WERI-Rb-1 (cell line): Measurements from ENCODE around the gene IL36B.

Experiments used
- DNase-seq: peaks from one replicate; pipeline ENCODE4 v3.0.0-alpha.2; 2020
- H3K27ac ChIP-seq: fragments of 250-450 bp; sonication (Bioruptor Pico); 2 replicates; pipeline ENCODE4 v1.5.1; 2020; ENCODE audit warnings: mild to moderate bottlenecking, moderate library complexity
- H3K27me3 ChIP-seq: fragments of 250-450 bp; sonication (Bioruptor Pico); 2 replicates; pipeline ENCODE4 v1.5.1; 2021; ENCODE audit warnings: mild to moderate bottlenecking, low read depth, moderate library complexity; ENCODE audit not compliant: insufficient read depth, severe bottlenecking
- H3K36me3 ChIP-seq: fragments of 250-450 bp; sonication (Bioruptor Pico); 2 replicates; pipeline ENCODE4 v1.5.1; 2020; ENCODE audit warnings: mild to moderate bottlenecking, moderate library complexity
- H3K4me3 ChIP-seq: 2 replicates; pipeline ENCODE4 v1.5.1; 2011; ENCODE audit warnings: low read depth, mild to moderate bottlenecking, control low read depth, low read length
- H3K9me3 ChIP-seq: fragments of 250-450 bp; sonication (Bioruptor Pico); 2 replicates; pipeline ENCODE4 v1.5.1; 2021; ENCODE audit warnings: mild to moderate bottlenecking, moderate library complexity; ENCODE audit not compliant: severe bottlenecking
- TF ChIP-seq, protein P1 (sequence below): IDR thresholded peaks from 2 replicates; pipeline ENCODE4 v1.5.1; 2011; ENCODE audit warnings: low read depth, mild to moderate bottlenecking, control low read depth, inconsistent platforms, low read length

Gene IL36B

DNA sequence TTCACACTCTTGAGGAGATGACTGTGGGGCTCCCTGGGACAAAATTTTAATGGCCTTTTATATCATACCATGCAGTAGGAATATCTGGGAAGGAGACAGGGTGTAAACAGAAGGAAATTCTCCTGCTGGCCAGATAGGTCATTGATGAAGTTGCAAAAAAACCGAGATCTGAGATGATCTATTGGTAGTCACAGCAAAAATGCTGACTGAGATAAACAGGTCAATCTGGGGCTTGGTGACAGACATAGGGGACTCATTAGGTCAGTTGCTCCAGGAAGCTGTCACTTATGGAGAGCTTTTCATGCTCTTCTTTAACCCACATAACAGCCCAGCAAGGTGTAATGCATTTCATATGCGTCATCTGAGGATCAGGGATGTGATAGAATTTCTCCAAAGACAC, 50.0 kb downstream of the IL36B start:
- Histone ChIP-seq H3K4me3 (no peak overlapping the region), H3K36me3 (no peaks in the 10 kb centered on the region), H3K9me3 (peaks cover 6% of the 10 kb centered on the region), H3K27me3 (no peaks in the 10 kb centered on the region), H3K27ac (no peak overlapping the region)
- DNase-seq = no peak
- TF ChIP-seq, protein P1, sequence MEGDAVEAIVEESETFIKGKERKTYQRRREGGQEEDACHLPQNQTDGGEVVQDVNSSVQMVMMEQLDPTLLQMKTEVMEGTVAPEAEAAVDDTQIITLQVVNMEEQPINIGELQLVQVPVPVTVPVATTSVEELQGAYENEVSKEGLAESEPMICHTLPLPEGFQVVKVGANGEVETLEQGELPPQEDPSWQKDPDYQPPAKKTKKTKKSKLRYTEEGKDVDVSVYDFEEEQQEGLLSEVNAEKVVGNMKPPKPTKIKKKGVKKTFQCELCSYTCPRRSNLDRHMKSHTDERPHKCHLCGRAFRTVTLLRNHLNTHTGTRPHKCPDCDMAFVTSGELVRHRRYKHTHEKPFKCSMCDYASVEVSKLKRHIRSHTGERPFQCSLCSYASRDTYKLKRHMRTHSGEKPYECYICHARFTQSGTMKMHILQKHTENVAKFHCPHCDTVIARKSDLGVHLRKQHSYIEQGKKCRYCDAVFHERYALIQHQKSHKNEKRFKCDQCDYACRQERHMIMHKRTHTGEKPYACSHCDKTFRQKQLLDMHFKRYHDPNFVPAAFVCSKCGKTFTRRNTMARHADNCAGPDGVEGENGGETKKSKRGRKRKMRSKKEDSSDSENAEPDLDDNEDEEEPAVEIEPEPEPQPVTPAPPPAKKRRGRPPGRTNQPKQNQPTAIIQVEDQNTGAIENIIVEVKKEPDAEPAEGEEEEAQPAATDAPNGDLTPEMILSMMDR = no peak

DNA sequence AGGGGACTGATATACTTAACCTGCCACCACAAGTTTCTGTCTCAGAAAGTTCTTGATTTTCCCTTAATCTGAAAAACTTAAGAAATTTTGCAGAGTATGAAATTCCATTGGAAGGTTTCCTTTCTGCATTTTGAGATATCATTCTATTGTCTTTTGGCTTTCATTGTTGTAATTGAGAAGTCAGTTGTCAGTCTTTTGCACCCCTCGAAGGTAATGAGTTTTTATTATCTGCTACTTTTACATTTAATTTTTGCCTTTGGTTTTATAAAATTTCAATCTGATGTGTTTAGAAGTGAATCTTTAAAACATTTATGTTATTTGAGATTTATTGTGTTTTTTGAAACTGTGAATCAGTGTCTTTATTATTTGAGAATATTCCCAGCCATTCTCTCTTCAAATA, 52.2 kb downstream of the IL36B start:
- TF ChIP-seq, protein P1 = no peak
- Histone ChIP-seq H3K4me3 (no peak overlapping the region), H3K9me3 (peaks cover 6% of the 10 kb centered on the region), H3K27ac (no peak overlapping the region), H3K27me3 (no peaks in the 10 kb centered on the region), H3K36me3 (no peaks in the 10 kb centered on the region)
- no peak for DNase-seq

DNA sequence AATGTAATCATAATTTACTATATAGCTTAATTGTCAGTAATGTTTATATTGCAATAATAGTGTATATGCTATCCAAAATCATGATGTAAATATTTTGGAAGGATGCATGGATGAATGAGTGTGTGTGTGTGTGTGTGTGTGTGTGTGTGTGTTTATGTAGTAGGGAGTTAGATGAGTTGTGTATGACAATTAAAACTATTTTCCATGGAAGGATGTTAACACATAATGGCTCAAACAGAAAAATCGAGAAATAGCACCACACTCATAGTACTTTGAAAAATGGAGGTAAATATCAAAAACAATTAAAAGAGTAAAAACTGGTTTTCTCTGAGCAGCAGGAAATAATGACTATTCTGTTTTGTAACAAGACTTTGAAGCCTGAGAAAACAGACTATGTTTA, 55.5 kb downstream of the IL36B start:
- TF ChIP-seq, protein P1 = no peak
- no peaks in the 10 kb centered on the region for H3K36me3 ChIP-seq
- H3K4me3 ChIP-seq = no peak overlapping the region
- no peaks in the 10 kb centered on the region for H3K27me3 ChIP-seq
- no peak for DNase-seq
- peaks cover 6% of the 10 kb centered on the region for H3K9me3 ChIP-seq
- H3K27ac ChIP-seq = no peak overlapping the region

DNA sequence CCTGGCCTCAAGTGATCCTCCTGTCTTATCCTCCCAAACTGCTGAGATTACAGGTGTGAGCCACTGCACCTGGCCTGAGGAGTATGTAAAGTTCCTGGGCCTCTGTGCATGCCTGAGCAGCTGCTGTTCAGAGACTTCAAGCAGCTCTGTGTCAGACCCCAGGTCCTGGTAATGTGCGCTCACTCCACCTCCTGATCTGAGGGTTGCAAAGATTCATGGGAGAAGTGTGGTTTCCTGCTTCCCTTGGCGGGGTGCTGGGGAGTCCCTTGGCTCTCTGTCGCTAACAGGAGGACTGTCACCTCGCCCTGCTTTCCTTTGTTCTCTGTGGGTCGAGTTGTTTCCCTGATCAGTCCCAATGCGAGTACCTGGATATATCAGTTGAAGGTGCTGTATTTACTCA, 56.0 kb downstream of the IL36B start:
- Histone ChIP-seq H3K36me3 (no peaks in the 10 kb centered on the region), H3K9me3 (peaks cover 6% of the 10 kb centered on the region), H3K27me3 (no peaks in the 10 kb centered on the region), H3K4me3 (no peak overlapping the region), H3K27ac (no peak overlapping the region)
- TF ChIP-seq, protein P1 = no peak
- no peak for DNase-seq

DNA sequence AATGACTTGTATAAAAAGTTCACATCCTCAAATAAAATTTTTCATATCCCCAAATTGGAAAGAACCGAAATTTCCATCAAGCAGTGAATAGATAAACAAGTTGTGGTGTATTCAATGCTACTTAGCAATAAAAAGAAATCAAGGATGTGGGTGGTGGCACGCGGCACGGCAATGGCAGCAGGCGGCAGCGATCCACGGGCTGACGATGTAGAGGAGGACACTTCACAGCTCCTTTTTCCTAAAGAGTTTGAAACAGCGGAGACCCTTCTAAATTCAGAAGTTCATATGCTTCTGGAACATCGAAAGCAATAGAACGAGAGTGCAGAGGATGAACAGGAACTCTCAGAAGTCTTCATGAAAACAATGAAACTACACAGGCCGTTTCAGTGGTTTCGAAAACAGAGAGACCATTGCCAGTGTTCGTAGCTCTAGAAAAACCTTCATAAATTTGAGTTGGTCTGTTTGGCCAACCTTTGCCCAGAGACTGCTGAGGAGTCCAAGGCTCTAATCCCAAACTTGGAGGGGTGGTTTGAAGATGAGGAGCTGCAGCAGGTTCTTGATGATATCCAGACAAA, 57.2 kb downstream of the IL36B start:
- Histone ChIP-seq H3K27ac (no peak overlapping the region), H3K4me3 (no peak overlapping the region), H3K27me3 (no peaks in the 10 kb centered on the region), H3K9me3 (peaks cover 6% of the 10 kb centered on the region), H3K36me3 (no peaks in the 10 kb centered on the region)
- no peak for DNase-seq
- TF ChIP-seq, protein P1 = no peak

DNA sequence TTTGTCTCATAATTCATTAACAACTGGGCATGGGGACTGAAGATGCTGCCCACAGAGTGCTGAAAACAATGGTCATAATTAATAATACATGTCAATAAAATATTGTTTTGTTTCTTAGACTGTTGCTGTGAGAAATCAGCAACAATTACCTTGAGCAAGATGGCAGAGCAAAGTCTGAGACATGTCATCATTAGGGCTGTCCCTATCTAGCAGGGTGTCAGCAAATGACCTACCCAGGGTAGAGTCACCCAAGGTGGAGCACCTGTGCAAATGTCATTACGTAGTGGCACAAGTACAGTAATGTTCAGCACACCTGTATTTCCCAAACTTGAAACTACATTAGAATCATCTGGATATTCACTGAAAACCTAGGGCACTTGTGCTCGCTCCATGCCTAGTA, 58.0 kb downstream of the IL36B start:
- Histone ChIP-seq H3K36me3 (no peaks in the 10 kb centered on the region), H3K27me3 (no peaks in the 10 kb centered on the region), H3K27ac (no peak overlapping the region), H3K4me3 (no peak overlapping the region), H3K9me3 (peaks cover 2% of the 10 kb centered on the region)
- no peak for DNase-seq
- TF ChIP-seq, protein P1 = no peak
